KMS-11 (cell line): ENCODE results near the gene MMP25.
"Not testable (repeated sequence)": the region's sequence is repeated elsewhere in the genome, so short reads cannot be mapped to it uniquely, and the experiment has no call there.

Source experiments
- H2AFZ ChIP-seq: fragments of 200-600 bp; sonication (generic); 2 replicates; pipeline ENCODE4 v1.6.1; 2016; ENCODE audit warnings: antibody characterized with exemption, mixed run types, low read depth
- H3K27ac ChIP-seq: fragments of 200-600 bp; sonication (generic); 2 replicates; pipeline ENCODE4 v1.6.1; 2016; ENCODE audit warnings: mild to moderate bottlenecking, mixed run types
- H3K27me3 ChIP-seq: fragments of 200-600 bp; sonication (generic); 2 replicates; pipeline ENCODE4 v1.6.1; 2017; ENCODE audit warnings: mild to moderate bottlenecking, low read depth, mixed run types, moderate library complexity; ENCODE audit not compliant: insufficient read depth
- H3K36me3 ChIP-seq: fragments of 200-600 bp; sonication (generic); 2 replicates; pipeline ENCODE4 v1.6.1; 2017; ENCODE audit warnings: mild to moderate bottlenecking, mixed run types; ENCODE audit not compliant: insufficient read depth
- H3K4me1 ChIP-seq: fragments of 200-600 bp; sonication (generic); 2 replicates; pipeline ENCODE4 v1.6.1; 2016; ENCODE audit warnings: mild to moderate bottlenecking, low read depth, mixed run types; ENCODE audit not compliant: poor library complexity, severe bottlenecking
- H3K4me2 ChIP-seq: fragments of 200-600 bp; sonication (generic); 2 replicates; pipeline ENCODE4 v1.7.0; 2016; ENCODE audit warnings: mild to moderate bottlenecking, mixed run types
- H3K4me3 ChIP-seq: fragments of 200-600 bp; sonication (generic); IDR thresholded peaks from 2 replicates; pipeline ENCODE4 v1.6.1; 2017; ENCODE audit warnings: low read depth, low read length, mixed read lengths; ENCODE audit not compliant: insufficient read depth
- H3K79me2 ChIP-seq: fragments of 200-600 bp; sonication (generic); 2 replicates; pipeline ENCODE4 v1.6.1; 2016; ENCODE audit warnings: low read depth, mixed run types; ENCODE audit not compliant: insufficient read depth
- H3K9ac ChIP-seq: fragments of 200-600 bp; sonication (generic); 2 replicates; pipeline ENCODE4 v1.6.1; 2016; ENCODE audit warnings: mild to moderate bottlenecking, mixed run types
- H4K20me1 ChIP-seq: fragments of 200-600 bp; sonication (generic); 2 replicates; pipeline ENCODE4 v1.6.1; 2016; ENCODE audit warnings: mild to moderate bottlenecking, mixed run types; ENCODE audit not compliant: insufficient read depth
- CTCF ChIP-seq: fragments of 200-600 bp; sonication (generic); conservative IDR thresholded peaks from 2 replicates; pipeline ENCODE4 v1.6.1; 2017; ENCODE audit warnings: low read depth, mild to moderate bottlenecking, antibody characterized with exemption, low read length, moderate library complexity, mixed read lengths

Gene MMP25

DNA sequence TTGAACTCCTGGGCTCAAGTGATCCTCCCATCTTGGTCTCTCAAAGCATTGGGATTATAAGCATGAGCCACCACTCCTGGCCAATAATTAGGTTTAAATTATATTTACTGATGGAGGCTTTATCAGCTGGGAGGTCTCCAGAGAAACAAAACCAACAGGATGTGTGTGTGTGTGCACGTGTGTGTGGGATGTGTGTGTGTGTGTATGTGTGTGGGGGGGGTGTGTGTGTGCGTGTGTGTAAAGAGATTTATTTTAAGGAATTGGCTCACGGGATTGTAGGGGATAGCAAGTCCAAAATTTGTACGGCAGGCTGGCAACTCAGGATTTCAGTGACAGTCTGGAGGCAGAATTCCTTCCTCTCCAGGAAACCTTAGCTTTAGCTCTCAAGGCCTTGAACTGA lies 4.6 kb downstream of the MMP25 start:
- Histone ChIP-seq H2AFZ (no peak overlapping the region), H4K20me1 (no peaks in the 10 kb centered on the region), H3K4me1 (no peaks in the 10 kb centered on the region), H3K27ac (no peak overlapping the region), H3K79me2 (no peaks in the 10 kb centered on the region), H3K4me3 (no peak overlapping the region), H3K36me3 (no peaks in the 10 kb centered on the region), H3K4me2 (no peak overlapping the region), H3K27me3 (peaks cover 30% of the 10 kb centered on the region), H3K9ac (no peak overlapping the region)
- no peak for TF ChIP-seq CTCF

DNA sequence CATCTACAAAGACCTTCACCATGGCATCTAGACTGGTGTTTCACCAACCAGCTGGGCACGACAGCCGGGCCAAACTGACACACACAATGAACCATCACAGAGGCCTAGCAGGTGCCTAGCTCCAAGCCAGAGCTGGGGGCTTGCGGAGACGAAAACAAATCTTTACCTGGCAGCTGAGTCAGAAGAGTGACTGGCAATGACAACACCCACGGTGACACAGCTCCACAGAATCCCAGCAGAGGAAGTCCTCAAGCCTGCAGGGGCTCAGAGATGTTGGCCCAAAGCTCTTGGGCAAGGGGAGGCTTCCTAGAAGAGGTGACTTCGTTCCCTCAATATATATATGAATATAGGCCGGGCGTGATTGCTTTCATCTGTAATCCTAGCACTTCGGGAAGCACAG lies 5.1 kb downstream of the MMP25 start:
- TF ChIP-seq CTCF: no peak
- no peak overlapping the region for H2AFZ ChIP-seq
- no peaks in the 10 kb centered on the region for H3K36me3 ChIP-seq
- peaks cover 25% of the 10 kb centered on the region for H3K27me3 ChIP-seq
- no peak overlapping the region for H3K9ac ChIP-seq
- no peaks in the 10 kb centered on the region for H4K20me1 ChIP-seq
- no peak overlapping the region for H3K4me2 ChIP-seq
- no peaks in the 10 kb centered on the region for H3K79me2 ChIP-seq
- H3K4me1 ChIP-seq: no peaks in the 10 kb centered on the region
- H3K4me3 ChIP-seq: no peak overlapping the region
- H3K27ac ChIP-seq: no peak overlapping the region

DNA sequence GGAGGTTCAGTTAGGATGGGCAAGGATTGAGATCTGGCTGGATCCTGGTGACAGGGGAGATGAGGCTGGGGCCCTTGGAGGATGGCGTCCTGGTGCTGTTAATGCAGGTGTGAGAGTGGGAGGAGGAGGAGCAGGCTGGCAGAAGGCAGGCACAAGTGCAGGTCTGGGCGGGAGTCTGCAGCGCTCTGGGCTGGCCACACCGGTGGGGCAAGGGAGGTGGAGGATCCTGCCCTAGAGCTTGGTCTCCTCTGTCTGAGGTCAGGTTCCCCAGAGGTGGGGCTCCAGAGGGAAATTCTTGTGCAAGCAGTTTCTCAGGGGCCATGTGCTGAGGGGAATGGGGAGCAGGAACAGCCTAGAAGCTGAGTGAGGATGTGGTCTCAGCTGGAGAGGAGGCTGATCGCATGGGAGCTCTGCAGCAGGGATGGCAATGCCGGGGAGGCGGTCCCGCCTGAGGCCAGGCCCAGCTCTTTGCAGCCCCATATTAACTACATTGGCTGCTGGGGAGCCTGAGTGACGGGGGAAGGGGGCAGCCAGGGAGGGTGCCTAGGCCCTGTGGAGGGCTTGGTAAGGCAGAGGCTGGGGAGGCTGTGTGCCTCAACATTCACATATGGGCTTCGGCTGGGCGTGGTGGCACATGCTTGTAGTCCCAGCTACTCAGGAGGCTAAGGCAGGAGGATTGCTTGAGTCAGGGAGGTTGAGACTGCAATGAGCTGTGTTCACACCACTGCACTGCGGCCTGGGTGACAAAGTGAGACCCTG lies 6.4 kb downstream of the MMP25 start:
- not testable (repeated sequence) for H3K4me3 ChIP-seq, H3K4me2 ChIP-seq, H3K9ac ChIP-seq, H3K36me3 ChIP-seq, H3K27ac ChIP-seq, H4K20me1 ChIP-seq, H3K79me2 ChIP-seq, H3K4me1 ChIP-seq, H2AFZ ChIP-seq
- H3K27me3 ChIP-seq: peaks cover 12% of the 10 kb centered on the region; the same call in 1 of the 2 replicates

- H3K4me3 ChIP-seq, H3K27ac ChIP-seq, H3K79me2 ChIP-seq, H3K4me1 ChIP-seq, H2AFZ ChIP-seq, H3K9ac ChIP-seq, H3K4me2 ChIP-seq, H3K36me3 ChIP-seq, H4K20me1 ChIP-seq, H3K27me3 ChIP-seq: not testable (repeated sequence)
These were observed 7.0 kb downstream of the MMP25 start for GRCh38 chr16:3053330-3053710.

DNA sequence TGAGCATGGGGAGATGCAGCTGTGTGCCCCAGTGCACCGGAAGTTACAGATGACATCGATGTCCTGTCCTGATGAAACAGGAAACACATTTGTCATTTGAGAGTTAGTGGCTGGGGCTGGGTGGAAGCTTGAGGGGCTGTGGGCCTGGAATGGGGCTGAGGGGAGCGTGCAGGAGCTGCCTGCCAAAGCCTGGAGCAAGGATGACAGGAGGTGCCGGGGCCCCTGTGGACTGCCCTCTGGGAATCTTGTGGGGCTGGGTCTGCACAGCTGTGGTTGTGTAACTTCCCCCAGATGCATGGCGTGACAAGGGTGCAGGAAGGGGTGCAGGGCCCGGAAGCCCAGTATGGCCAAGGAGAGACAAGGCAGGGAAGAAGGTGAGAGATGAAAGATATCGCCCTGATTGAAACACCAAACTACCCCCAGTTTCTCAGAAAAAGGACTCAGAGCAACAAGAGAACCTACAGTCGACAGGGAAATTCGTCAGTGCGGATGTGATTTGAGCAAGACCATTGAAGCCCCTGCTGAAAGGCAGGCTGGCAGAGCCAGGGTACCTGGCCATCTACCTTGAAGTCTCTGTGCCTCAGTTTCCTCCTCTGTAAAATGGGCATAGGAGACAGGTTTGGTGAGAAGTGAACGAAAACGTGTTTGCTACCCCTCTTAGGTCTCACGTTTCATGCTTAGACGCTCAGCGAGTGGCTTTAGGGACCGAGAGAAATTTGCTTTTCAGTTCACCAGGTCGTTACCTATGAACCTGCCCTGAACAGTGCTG lies 8.8 kb downstream of the MMP25 start:
- H3K4me3 ChIP-seq: no peak overlapping the region
- H3K27ac ChIP-seq: no peak overlapping the region
- no peak overlapping the region for H2AFZ ChIP-seq
- H3K4me1 ChIP-seq: peaks cover 6% of the 10 kb centered on the region
- no peaks in the 10 kb centered on the region for H4K20me1 ChIP-seq
- H3K4me2 ChIP-seq: no peak overlapping the region
- H3K79me2 ChIP-seq: no peaks in the 10 kb centered on the region
- H3K27me3 ChIP-seq: peaks cover 5% of the 10 kb centered on the region; the same call in 1 of the 2 replicates
- H3K36me3 ChIP-seq: no peaks in the 10 kb centered on the region
- no peak for TF ChIP-seq CTCF
- no peak overlapping the region for H3K9ac ChIP-seq

GRCh38 chr16:3055734-3056115 lies 9.4 kb downstream of the MMP25 start:
- not testable (repeated sequence) for H3K27me3 ChIP-seq, H3K79me2 ChIP-seq, H4K20me1 ChIP-seq, H3K4me3 ChIP-seq, H3K4me2 ChIP-seq, H3K4me1 ChIP-seq, H3K36me3 ChIP-seq, H2AFZ ChIP-seq, H3K9ac ChIP-seq, H3K27ac ChIP-seq
